Neural cell (in vitro differentiated cells): ENCODE data around the gene ABCF3.

Source experiments
- CTCF ChIP-seq: fragments of 450-650 bp; IDR thresholded peaks from 2 replicates; pipeline ENCODE4 v1.5.1; 2014; ENCODE audit warnings: antibody characterized with exemption, mild to moderate bottlenecking, moderate library complexity; ENCODE audit not compliant: poor library complexity, severe bottlenecking
- EP300 ChIP-seq: fragments of 450-650 bp; conservative IDR thresholded peaks from 2 replicates; pipeline ENCODE4 v1.6.1; 2014; ENCODE audit warnings: antibody characterized with exemption, mild to moderate bottlenecking, moderate library complexity; ENCODE audit not compliant: poor library complexity, severe bottlenecking
- RAD21 ChIP-seq: fragments of 450-650 bp; conservative IDR thresholded peaks from 2 replicates; pipeline ENCODE4 v1.6.1; 2014; ENCODE audit warnings: antibody characterized with exemption, mild to moderate bottlenecking, moderate library complexity

DNA sequence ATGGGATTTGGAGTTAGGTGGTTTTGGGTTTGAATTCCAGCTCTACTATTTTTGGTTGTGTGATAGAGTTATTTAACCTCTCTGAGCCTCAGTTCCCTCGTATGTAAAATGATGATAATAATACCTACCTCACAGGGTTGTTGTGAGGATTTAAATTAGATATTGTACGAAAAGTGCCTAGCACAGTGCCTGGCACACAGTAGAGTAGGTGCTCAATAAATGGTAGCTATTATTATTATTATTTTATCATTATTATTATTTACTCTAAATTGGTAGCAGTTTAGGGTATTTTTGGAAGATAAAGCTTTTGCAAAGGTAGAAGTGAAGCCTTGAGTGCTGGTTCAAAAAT is 12.7 kb upstream of the ABCF3 start:
- TF ChIP-seq CTCF (no peak), RAD21 (no peak), EP300 (no peak)
